Raji (cell line): ENCODE measurements around the gene IRF2BP1.

Experiments used
- POLR2A ChIP-seq: IDR thresholded peaks from 2 replicates; pipeline ENCODE4 v1.6.1; 2011; ENCODE audit warnings: low read depth, low read length, control low read depth; ENCODE audit not compliant: insufficient read depth

The IRF2BP1 gene

DNA sequence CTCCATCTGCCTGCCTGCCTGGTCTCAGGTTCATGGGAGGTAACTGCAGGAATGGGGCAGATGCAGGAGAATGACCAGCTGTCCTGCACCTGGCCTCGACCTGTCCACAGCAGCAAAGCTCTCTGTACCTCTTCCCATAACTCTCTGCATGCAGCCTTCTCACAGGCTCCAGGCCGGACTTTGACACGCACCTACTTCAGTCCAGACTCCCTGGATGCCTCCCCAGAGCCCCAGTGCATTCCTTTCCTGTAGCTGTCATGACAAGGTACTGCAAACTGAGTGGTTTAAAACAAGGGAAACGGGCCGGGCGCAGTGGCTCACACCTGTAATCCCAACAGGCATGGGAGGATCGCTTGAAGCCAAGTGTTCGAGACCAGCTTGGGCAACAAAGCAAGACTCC lies 25.4 kb upstream of the IRF2BP1 start:
- TF ChIP-seq POLR2A = no peak

DNA sequence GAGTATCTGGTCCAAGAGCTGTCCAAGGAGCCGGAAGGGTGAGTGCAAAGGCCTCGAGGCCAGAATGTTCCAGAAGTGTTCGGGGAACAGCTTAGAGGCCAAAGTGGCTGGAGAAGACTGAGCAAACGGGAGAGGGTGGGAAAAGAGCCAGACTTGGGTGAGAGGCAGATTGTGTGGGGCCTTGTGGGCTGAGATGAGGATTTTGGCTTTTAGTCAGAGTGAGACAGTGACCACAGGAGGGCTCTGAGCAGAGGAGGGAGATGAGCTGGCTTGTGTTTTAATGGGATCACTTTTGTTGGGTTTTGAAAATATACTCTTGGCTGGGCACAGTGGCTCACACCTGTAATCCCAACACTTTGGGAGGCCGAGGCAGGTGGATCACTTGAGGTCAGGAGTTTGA lies 23.0 kb upstream of the IRF2BP1 start:
- no peak for TF ChIP-seq POLR2A

DNA sequence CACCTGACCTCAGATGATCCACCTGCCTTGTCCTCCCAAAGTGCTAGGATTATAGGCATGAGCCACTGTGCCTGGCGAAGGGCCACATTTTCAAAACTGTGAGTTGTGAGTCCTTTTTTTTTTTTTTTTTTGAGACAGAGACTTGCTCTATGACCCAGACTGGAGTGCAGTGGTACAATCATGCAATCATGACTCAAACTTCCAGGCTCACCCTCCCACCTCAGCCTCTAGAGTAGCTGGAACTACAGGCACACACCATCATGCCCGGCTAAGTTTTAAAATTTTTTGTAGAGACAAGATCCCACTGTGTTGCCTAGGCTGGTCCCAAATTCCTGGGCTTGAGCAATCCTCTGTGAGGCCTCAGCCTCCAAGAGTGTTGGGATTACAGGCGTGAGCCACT lies 20.3 kb upstream of the IRF2BP1 start:
- TF ChIP-seq POLR2A = no peak

DNA sequence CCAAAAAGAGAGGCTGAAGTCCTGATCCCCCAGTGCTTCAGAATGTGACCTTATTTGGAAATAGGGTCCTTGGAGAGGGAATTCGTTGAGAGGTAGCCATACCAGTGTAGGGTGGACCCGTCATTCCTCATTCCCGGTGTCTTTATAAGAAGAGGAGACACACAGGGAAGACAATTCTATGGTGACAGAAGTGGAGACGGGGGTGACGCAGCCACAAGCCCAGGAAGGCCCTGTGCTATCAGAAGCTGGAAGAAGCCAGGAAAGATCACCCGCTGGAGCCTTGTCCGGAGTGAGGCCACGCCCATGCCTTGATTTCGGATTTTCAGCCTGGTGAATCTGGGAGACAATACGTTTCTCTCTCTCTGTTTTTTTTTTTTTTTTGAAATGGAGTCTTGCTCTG lies 19.1 kb upstream of the IRF2BP1 start:
- no peak for TF ChIP-seq POLR2A

DNA sequence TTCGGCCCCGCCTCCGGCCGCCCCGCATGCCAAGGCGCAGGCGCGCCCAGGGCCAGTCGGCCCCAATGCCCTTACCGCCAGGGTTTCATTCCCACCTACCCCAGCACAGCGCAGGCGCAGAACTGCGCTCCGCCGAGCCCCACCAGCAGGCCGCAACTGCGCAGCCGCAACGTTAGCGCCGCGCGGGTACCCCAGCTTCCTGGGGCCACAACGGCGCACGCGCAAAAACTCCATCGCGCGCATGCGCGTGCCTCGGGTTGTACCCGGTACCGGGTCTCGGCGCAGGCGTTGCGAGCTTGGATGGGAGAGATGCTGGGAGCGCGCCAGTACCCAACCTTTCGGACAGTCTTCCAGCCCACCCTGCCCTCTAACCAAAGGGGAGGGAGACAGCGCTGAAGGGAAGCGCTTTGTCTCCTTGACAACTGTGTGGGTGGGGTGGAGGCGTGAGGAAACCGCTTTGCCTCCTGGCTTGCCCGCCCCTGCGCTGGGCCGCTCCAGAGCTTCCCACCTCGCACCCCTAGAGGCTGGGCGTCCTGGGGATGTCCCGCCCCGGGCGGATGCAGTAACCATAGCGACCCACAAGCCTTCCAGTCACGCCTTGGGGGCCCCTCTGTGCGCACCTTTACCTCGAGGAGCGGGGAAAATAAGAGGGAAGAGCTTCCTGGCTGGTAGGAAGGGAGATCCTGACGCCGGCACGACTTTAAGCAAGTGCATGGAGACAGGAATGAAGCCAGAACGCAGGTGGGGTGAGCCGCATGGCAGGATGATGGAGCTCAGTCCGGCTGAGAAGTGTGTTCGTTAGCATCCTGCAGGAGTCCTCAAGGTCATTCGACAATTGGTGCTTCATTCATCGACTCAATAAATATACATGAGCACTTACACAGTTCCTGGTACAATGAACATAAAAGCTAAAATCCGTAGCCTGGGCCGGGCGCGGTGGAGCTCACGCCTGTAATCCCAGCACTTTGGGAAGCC lies 17.0 kb upstream of the IRF2BP1 start:
- TF ChIP-seq POLR2A = peak; percentile 98

DNA sequence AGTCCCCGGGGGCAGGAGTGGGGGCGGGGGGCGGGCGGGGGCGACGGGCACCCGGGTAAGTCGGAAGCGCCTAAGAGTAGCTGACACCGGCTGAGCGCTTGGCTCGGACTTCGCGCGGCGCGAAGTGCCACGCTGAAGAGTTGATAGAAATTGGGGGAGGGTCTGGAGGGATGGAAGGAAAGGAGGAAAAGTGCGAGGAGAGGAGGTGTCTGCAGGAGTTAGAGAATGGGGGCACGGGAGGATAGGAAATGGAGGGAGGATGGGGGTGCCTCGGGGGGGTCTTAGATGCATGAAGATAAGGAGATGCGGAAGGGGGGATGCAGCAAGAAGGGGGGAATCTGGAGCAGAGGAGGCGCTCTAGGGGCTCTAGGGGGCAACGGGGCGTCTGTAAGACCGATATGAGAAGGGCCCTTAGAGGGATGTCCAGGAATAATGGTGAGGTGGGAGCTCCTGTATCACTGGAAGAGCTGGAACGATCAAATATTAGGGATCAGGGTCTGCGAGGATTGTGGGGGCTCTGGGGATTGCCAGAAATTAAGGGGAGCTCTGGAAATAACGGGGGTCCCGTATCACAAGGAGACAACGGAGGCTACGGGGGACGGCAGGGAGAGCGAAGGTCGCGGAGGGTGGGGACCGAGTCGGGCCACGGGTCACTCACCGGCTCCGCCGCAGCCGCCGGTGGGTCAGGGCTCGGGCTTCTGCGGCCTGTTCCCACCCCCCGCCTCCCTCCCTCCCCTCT lies 16.1 kb upstream of the IRF2BP1 start, which contains the start of gene MYPOP:
MYPOP (minus strand) TSS at position 702 of the 739 bp plus-strand sequence. CDS start 840 bp downstream, outside the sequence.
- no peak for TF ChIP-seq POLR2A

DNA sequence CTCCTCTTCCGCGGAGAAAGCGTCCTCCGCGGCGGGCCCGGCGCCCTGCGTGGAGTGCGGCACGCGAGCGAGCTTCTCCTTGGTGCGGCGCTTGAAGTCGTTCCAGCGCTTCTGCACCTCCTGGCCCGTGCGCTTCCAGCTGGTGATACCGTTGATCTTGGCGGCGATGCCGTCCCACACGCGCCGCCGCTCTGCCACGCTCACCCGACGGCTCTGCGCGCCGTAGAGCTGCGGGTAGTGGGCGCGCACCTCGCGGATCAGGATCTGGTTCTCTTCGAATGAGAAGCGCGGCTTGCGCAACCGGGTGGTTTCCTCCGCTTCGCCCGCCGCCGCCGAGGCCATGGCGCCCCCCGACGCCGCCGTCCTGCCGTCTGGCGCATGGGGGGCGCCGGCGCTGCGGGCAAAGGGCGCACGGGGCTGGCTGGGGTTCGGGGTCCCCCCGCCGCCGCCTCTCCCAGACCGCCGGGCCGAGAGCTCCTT lies 15.5 kb upstream of the IRF2BP1 start:
- no peak for TF ChIP-seq POLR2A

DNA sequence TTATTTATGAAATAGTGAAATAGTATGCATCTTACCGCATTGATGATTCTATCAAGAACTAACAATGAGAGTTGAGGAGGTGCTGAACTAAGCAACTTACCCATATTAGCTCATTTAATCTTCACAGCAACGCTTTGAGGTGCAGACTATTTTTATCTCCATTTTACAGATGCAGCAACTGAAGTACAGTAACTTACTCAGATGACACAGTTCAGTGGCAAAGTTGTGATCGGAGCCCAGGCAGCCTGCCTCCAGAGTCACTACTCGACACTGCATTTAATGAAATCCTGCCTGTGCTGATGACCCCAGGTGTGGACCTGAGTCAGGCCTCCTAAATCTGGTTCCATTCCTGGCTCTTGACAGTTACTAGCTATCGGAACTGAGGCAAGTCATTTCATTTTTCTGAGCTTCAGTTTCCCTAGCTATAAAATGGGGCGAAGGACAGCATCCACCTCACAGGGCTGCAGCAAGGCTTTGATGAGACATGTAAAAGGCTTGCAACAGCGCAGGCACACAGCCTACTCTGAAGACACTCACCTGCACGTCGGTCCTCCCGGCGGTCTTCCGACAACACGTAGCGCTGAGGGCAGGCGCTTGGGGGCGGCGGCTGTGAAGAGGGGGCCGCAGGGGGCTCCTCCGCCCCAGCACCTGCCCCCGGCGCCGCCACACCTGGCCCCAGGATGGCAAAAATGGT lies 14.9 kb upstream of the IRF2BP1 start:
- TF ChIP-seq POLR2A = no peak

DNA sequence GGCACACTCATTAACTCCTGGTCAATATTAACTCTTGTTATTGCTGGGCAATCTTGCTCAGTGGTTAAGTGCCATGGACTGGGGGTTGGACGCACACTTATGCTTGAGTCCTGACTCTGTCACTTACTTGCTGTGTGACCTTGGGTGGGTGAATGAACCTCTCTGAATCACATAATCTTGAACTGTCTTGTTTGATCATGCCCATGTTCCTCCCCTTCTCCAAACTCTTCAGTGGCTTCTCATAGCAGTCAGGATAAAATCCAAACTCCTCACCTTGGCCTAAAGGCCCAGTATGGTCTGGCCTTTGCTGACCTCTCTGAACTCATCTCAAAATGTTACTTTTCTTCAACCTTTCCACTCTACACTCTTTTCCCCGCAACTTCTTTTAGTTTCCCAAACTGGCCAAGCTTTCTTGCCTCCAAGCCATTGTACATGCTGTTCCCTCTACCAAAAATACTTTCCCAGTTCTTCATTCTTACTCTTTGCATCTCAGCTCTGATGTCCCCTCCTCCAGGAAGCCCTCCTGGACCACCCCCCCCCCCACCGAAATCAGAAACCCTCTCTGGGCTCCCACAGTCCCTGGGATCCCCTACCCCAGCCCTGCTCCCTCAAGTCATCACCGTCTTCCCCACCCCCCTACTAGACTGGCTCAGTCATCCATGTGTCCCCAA lies 14.1 kb upstream of the IRF2BP1 start:
- no peak for TF ChIP-seq POLR2A

DNA sequence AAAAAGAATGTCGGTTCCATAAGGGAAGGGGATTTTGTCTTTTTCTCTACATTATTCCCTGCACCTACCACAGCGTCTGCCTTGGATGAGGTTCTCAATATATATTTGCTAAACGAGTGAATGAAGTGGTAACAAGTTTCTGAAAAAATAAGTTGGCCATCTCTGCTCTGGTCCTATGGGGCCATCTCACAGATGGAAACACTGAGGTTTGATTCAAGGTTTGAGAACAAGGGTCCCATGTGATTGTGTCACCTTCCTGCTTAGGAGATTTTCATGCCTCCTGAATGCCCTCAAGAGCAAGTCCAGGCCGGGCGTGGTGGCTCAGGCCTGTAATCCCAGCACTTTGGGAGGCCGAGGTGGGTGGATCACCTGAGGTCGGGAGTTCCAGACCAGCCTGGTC lies 13.3 kb upstream of the IRF2BP1 start:
- no peak for TF ChIP-seq POLR2A

DNA sequence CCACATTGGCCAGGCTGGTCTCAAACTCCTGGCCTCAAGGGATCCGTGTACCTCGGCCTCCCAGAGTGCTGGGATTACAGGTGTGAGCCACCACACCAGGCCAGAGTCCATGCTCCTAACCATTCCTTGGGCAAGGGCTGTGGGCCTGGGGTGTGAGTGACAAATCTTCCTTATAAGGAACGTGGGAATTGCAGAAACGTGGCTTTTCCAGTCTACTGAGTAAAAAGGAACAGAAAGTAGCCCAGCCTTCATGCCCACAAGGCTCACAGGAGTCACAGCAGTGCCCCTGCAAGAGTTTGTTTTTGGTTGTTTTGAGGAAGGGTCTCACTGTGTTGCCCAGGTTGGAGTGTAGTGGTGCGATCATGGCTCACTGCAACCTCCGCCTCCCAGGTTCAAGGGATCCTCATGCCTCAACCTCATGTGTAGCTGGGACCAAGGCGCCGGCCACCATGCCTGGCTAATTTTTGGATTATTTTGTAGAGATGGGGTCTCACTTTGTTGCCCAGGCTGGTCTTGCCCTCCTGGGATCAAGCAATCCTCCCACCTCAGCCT lies 11.4 kb upstream of the IRF2BP1 start:
- no peak for TF ChIP-seq POLR2A

DNA sequence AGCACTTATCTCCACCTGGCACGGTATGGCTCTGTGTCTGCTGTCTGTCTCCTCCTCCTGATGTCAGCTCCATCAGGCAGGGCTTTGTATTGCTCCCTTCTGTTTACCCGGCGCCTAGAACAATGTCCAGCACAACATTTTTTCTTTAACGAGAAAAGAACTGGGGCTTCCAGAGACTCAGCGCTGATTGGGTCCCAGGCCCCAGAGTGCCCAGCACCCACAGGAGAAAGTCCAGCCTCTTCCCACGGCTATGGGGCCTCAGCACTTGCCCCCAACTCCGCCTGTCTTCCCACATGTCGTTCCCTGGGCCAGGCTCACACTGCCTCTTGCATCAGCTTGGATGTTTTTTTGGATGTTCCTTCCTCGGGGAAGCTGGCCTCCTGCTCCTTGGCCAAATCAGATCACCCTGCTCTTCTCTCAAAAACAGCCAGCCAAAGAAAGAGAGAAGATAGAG lies 9.6 kb upstream of the IRF2BP1 start:
- TF ChIP-seq POLR2A = no peak

DNA sequence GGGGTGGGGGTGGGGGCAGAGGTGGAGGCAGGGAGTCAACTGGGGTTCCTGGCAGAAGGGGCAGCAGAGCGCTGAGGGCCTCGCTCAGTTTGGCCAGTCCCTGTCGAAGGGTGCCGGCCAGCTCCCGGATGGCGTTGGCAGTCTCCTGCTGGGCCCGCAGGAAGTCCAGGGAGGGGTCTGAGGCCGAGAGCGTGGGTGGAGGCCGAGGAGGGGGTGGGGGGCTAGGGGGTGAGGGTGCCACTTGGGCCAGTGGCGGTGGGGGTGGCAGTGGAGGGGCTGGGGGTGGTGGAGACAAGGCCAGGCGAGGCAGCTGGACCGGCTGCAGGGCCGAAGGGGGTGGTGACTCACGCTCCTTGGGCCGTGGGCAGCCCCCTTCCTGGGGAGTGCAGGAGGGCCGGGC lies 4.9 kb upstream of the IRF2BP1 start:
- no peak for TF ChIP-seq POLR2A

DNA sequence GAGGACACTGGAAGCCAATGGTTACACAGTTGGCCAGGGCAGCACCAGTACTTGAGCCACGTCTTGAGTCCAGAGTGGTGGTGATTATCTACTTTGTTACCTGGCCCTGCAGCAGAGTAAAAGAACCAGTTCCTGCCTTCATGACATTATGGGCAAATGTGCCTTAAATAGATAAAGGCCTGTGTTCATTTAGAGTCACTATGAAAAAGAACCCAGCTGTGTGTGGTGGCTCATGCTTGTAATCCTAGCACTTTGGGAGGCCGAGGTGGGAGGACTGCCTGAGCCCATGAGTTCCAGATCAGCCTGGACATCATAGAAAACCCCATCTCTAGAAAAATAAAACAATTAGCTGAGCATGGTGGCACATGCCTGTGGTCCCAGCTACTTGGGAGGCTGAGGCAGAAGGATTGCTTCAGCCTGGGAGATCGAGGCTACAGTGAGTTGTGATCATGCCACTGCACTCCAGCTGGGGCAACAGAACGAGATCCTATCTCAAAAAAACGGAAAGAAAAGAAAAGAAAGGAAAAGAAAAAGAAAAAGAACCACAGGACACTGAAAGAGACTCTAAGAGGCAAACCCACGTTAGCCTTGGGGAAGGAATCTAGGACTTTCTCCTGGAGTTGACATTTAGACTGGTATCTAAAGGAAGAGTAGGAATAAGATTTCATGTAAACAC lies 3.4 kb upstream of the IRF2BP1 start:
- TF ChIP-seq POLR2A = no peak
